Activated CD4-positive, alpha-beta T cell treated with anti-CD3 and anti-CD28 coated beads, Interleukin-2, amount 10 ng/mL, durations not matched to agents 7 days and 5 days (primary cell): ENCODE results near the gene RALGAPB. TPM values are rescaled to one million over a fixed set of nuclear protein-coding genes. Genes with fewer than 3 reads are reported as not detected.
"Not testable (repeated sequence)": the region's sequence is repeated elsewhere in the genome, so short reads cannot be mapped to it uniquely, and the experiment has no call there.

ENCODE experiments used
- CTCF ChIA-PET: fragments of 350-600 bp; sonication (Branson Sonifier 250); formaldehyde crosslinking; loops from one replicate; lab custom pipeline; 2021; ENCODE audit warnings: antibody characterized with exemption; lab: Charles Lee
- POLR2A ChIA-PET: fragments of 350-600 bp; sonication (Branson Sonifier 250); formaldehyde crosslinking; loops from one replicate; lab custom pipeline; 2021; ENCODE audit warnings: antibody characterized with exemption; lab: Charles Lee
- DNase-seq: peaks from one replicate; pipeline ENCODE4 v3.0.0-alpha.2; 2020
- H3K27ac Mint-ChIP-seq: one replicate; pipeline ENCODE4 v1.8.0; 2021; ENCODE audit warnings: mild to moderate bottlenecking, moderate library complexity, mixed read lengths
- H3K27me3 Mint-ChIP-seq: one replicate; pipeline ENCODE4 v1.8.0; 2021; ENCODE audit warnings: mixed read lengths
- H3K36me3 Mint-ChIP-seq: one replicate; pipeline ENCODE4 v1.8.0; 2021; ENCODE audit warnings: low read depth, mixed read lengths
- H3K4me1 Mint-ChIP-seq: one replicate; pipeline ENCODE4 v1.8.0; 2021; ENCODE audit warnings: mixed read lengths
- H3K4me3 Mint-ChIP-seq: one replicate; pipeline ENCODE4 v1.8.0; 2021; ENCODE audit warnings: mild to moderate bottlenecking, moderate library complexity, mixed read lengths
- H3K9me3 Mint-ChIP-seq: one replicate; pipeline ENCODE4 v1.8.0; 2021; ENCODE audit warnings: mixed read lengths
- total RNA-seq, 2 experiments: library from RNA; stranded (reverse); gene quantifications; one replicate each; pipeline ENCODE4 v1.2.3, GENCODE V29; 2021

The RALGAPB gene
- total RNA-seq, 2 experiments from 2014 or later, result 31.1 to 36.7 TPM

DNA sequence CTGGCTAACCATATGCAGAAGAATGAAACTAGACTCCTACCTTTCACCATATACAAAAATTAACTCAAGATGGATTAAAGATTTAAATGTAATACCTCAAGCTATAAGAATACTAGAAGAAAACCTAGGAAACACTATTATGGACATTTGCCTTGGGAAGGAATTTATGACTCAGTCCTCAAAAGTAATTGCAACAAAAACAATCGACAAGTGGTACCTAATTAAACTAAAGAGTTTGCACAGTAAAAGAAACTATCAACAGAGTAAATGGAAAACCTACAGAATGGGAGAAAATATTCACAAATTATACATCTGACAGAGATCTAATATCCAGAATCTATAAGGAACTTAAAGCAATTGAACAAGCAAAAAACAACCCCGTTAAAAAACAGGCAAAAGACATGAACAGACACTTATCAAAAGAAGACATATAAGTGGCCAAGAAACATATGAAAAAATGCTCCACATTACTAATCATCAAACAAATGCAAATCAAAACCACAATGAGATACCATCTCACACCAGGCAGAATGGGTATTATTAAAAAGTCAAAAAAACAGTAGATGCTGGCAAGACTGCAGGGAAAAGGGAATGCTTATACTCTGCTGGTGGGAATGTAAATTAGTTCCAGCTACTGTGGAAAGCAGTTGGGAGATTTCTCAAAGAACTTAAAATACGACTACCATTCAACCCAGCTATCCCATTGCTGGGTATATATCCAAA lies 31.9 kb downstream of the RALGAPB start:
- H3K9me3 Mint-ChIP-seq, result peaks cover 2% of the 10 kb centered on the region
- no peaks in the 10 kb centered on the region for H3K4me1 Mint-ChIP-seq
- DNase-seq, result no peak
- no peak overlapping the region for H3K27ac Mint-ChIP-seq
- no peak overlapping the region for H3K4me3 Mint-ChIP-seq
- CTCF ChIA-PET, result no interaction called here
- H3K27me3 Mint-ChIP-seq, result no peaks in the 10 kb centered on the region
- H3K36me3 Mint-ChIP-seq, result peaks cover 37% of the 10 kb centered on the region
- POLR2A ChIA-PET, result no interaction called here

DNA sequence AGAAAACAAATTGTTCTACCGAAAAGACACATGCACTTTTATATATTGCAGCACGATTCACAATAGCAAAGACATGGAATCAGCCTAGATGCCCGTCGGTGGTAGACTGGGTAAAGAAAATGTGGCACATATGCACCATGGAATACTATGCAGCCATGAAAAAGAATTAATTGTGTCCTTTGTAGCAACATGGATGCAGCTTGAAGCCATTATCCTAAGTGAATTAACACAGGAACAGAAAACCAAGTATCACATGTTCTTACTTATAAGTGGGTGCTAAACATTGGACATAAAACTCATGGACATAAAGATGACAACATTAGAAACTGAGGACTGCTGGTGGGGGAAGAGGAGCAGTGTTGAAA lies 32.4 kb downstream of the RALGAPB start:
- DNase-seq, result no peak
- peaks cover 2% of the 10 kb centered on the region for H3K9me3 Mint-ChIP-seq
- no peak overlapping the region for H3K4me3 Mint-ChIP-seq
- CTCF ChIA-PET, result no interaction called here
- H3K4me1 Mint-ChIP-seq, result no peaks in the 10 kb centered on the region
- H3K27ac Mint-ChIP-seq, result no peak overlapping the region
- peaks cover 40% of the 10 kb centered on the region for H3K36me3 Mint-ChIP-seq
- POLR2A ChIA-PET, result no interaction called here
- no peaks in the 10 kb centered on the region for H3K27me3 Mint-ChIP-seq

DNA sequence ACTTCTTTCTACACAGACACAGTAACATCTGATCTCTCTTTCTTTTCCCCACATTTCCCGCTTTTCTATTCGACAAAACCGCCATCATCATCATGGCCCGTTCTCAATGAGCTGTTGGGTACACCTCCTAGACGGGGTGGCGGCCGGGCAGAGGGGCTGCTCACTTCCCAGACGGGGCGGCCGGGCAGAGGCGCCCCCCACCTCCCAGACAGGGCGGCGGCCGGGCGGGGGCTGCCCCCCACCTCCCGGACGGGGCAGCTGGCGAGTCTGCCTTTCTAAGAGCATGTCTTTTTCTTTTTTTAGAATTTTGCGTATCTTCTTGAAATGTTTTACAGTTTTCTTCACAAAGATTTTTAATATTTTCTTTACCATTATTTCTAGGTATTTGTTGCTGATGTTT lies 39.1 kb downstream of the RALGAPB start:
- DNase-seq, H3K9me3 Mint-ChIP-seq, H3K4me3 Mint-ChIP-seq, H3K27ac Mint-ChIP-seq, POLR2A ChIA-PET, H3K4me1 Mint-ChIP-seq, H3K27me3 Mint-ChIP-seq, CTCF ChIA-PET: not testable (repeated sequence)
- H3K36me3 Mint-ChIP-seq, result peaks cover 34% of the 10 kb centered on the region

DNA sequence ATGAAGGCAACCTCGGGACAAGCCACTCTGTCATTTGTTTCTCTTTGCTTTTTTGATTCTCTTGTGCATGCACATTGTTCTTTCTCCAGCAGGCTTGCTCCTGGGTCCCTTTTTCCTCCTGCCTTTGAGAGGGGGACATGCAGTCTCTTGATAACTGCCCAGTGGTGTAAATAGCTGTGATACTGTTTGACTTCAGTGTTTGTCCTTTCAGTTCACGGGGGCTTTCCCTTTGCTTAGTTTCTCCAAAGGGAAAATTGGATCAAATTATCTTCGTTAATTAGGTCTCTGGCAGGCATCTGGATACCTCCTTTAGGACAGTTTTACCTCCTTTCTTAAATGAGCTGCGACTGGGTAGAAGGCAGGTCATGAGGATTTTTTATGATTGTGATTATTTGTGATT lies 41.5 kb downstream of the RALGAPB start:
- Mint-ChIP-seq H3K27me3 (no peaks in the 10 kb centered on the region), H3K9me3 (no peaks in the 10 kb centered on the region), H3K4me1 (no peaks in the 10 kb centered on the region), H3K27ac (no peak overlapping the region), H3K36me3 (peaks cover 44% of the 10 kb centered on the region), H3K4me3 (no peak overlapping the region)
- CTCF ChIA-PET, result no interaction called here
- POLR2A ChIA-PET, result no interaction called here
- no peak for DNase-seq

DNA sequence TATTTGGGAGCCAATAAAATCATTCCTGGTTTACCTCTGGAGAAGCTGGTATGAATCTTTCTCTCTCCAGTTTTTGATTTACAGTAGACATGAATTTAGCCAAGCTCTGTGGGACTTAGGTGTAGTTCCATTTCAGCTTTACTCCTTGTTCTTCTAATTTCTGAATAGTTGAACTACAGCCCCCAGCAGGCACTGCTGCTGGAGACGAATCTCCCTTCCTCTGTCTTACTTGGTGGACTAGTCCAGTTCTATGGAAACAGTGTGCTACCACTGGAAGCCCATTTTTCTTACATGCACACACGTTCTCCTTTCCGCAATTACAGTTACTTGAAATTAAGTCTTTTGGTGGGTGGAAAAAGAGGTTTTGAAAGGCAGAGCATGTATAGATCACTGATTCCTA lies 42.3 kb downstream of the RALGAPB start:
- Mint-ChIP-seq H3K27me3 (no peaks in the 10 kb centered on the region), H3K4me1 (no peaks in the 10 kb centered on the region), H3K4me3 (no peak overlapping the region), H3K36me3 (peaks cover 40% of the 10 kb centered on the region), H3K9me3 (no peaks in the 10 kb centered on the region), H3K27ac (no peak overlapping the region)
- ChIA-PET POLR2A (no interaction called here), CTCF (interaction anchor here (0.6 to 1.0 kb wide), 3 partner anchors 12 to 61 kb away, joined by 3 to 4 read pairs (median 3); no protein-coding TSS in a partner anchor)
- DNase-seq, result no peak

DNA sequence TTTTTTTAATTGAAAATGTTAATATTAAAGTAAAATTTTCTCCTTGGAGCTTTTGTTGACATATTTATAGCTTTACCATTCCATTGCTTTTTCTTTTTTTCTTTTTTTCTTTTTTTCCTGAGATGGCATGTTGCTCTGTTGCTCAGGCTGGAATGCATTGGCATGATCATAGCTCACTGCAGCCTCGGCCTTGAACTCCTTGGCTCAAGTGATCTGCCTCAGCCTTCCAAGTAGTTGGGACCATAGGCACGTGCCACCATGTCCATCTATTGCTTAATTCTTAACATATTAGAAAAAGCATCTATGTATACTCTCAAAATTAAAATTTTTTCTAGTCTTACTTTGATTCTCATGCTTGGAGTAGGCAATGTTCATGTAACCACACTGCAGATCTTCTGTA lies 43.0 kb downstream of the RALGAPB start:
- H3K27ac Mint-ChIP-seq, result no peak overlapping the region
- DNase-seq, result no peak
- H3K4me1 Mint-ChIP-seq, result no peaks in the 10 kb centered on the region
- peaks cover 39% of the 10 kb centered on the region for H3K36me3 Mint-ChIP-seq
- ChIA-PET CTCF (interaction anchor here (1.0 kb wide), 2 partner anchors 11 to 14 kb away, joined by 3 to 4 read pairs; no protein-coding TSS in a partner anchor), POLR2A (interaction anchor here (0.6 kb wide), 1 partner anchor 27 kb away, joined by 3 read pairs; no protein-coding TSS in a partner anchor)
- no peaks in the 10 kb centered on the region for H3K27me3 Mint-ChIP-seq
- no peaks in the 10 kb centered on the region for H3K9me3 Mint-ChIP-seq
- no peak overlapping the region for H3K4me3 Mint-ChIP-seq

DNA sequence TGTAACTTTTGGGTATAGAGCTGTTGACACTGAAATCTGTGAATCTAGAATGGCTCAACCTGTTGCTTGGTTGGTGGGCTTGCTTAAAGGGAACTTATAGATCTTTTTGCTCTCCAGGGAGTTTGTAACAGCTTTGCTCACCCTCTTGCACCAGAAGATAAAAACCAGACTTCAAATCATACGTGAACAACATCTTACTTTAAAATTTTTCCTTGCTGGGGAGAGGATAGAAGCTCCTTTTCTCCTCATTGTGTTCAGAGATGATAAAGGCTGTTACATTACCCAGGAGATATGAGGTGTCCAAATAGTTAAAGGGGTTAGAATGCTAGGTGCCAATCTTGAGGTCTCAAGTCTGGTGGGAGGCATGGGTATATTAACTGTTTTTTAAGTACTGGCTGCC lies 46.8 kb downstream of the RALGAPB start:
- Mint-ChIP-seq H3K9me3 (no peaks in the 10 kb centered on the region), H3K4me1 (no peaks in the 10 kb centered on the region), H3K27ac (no peak overlapping the region), H3K27me3 (no peaks in the 10 kb centered on the region), H3K36me3 (peaks cover 43% of the 10 kb centered on the region), H3K4me3 (no peak overlapping the region)
- ChIA-PET CTCF (no interaction called here), POLR2A (no interaction called here)
- DNase-seq, result no peak

DNA sequence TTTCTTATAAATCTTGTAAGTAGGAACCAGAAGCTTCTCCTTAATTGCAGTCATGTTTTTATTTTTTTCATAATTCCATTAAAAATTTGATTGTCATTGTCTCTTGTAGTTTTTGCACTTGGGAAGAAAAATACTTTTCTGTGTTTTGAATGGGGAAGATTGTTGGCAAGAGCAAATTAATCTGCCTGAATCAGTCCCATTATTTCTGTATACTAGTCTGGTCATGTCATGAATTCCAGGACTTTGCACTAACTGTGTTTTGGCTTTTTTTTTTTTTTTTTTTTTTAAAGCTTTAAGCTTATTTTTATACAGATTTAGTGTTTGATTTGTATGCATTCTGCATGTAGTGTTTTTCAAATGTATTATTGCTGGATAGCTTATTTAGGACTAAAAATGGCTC lies 47.6 kb downstream of the RALGAPB start:
- H3K4me3 Mint-ChIP-seq, result no peak overlapping the region

DNA sequence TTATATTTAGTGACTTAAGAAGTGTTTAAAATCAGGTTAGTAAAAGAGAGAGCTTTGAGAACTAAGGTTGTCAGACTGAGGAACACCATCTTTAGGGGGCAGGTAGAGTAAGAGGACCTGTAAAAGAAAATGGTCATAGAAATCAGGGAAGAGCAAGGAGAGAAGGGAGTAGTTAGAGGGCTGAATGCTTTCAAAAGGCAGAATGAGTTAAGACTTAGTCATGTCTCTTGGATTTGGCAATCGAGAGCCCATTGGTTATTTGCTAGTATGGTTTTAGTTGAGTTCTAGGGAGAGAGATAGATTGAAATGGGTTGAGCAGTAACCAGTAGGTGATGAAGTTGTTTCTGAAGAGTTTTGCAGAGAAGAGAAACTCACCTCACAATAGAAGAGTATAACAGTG lies 51.1 kb downstream of the RALGAPB start:
- peaks cover 46% of the 10 kb centered on the region for H3K36me3 Mint-ChIP-seq
- no peaks in the 10 kb centered on the region for H3K9me3 Mint-ChIP-seq
- no peak for DNase-seq
- H3K27ac Mint-ChIP-seq, result no peak overlapping the region
- H3K4me3 Mint-ChIP-seq, result no peak overlapping the region
- H3K4me1 Mint-ChIP-seq, result no peaks in the 10 kb centered on the region
- CTCF ChIA-PET, result interaction anchor here (0.8 kb wide), 1 partner anchor 570 kb away, joined by 3 read pairs; no protein-coding TSS in a partner anchor
- POLR2A ChIA-PET, result no interaction called here
- no peaks in the 10 kb centered on the region for H3K27me3 Mint-ChIP-seq

More for the DNA sequence above, 47.6 kb downstream of the RALGAPB start:
- ChIA-PET CTCF (interaction anchor here (1.1 kb wide), 1 partner anchor 17 kb away, joined by 3 read pairs; no protein-coding TSS in a partner anchor), POLR2A (no interaction called here)
- Mint-ChIP-seq H3K4me1 (no peaks in the 10 kb centered on the region), H3K27me3 (no peaks in the 10 kb centered on the region), H3K36me3 (peaks cover 47% of the 10 kb centered on the region), H3K9me3 (no peaks in the 10 kb centered on the region), H3K27ac (no peak overlapping the region)
- DNase-seq, result no peak

DNA sequence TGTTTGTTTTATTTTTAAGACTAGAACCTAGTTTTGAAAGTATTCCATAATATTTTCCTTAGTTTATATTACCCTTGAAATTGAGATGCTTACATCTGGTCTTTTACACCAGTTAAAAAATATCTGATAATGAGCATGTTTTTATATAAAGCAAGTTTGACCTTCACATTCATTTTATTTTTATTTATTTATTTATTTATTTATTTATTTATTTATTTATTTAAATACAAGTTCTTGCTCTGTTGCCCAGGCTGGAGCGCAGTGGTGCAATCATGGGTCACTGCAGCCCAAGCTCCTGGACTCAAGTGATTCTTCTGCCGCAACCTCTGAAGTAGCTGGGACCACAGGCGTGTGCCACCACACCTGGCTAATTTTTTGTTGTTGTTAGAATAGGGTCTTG lies 55.5 kb downstream of the RALGAPB start:
- Mint-ChIP-seq H3K27ac (no peak overlapping the region), H3K4me3 (no peak overlapping the region), H3K9me3 (no peaks in the 10 kb centered on the region), H3K36me3 (peaks cover 36% of the 10 kb centered on the region), H3K4me1 (no peaks in the 10 kb centered on the region), H3K27me3 (no peaks in the 10 kb centered on the region)
- POLR2A ChIA-PET, result no interaction called here
- DNase-seq, result no peak
- CTCF ChIA-PET, result no interaction called here

DNA sequence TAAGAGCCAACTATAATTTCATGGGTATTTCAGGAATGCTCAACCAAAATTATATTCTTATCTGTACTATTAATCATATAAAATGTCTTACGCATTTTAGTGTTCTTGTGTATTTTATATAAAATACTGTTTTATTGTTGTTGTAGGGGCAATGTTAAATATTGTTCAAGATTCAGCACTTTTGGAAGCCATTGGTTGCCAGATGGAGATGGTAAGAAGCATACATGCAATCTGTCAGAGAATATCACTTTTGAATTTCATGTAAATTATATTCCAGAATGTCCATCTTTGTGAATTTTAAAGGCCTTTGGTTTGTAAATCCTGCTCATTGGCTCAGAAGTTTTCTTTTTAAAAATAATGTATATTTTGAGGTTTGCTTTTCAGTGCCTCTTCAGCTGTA lies 58.4 kb downstream of the RALGAPB start:
- Mint-ChIP-seq H3K27me3 (no peaks in the 10 kb centered on the region), H3K36me3 (peaks cover 36% of the 10 kb centered on the region), H3K4me1 (peaks cover under 1% of the 10 kb centered on the region), H3K9me3 (no peaks in the 10 kb centered on the region), H3K4me3 (no peak overlapping the region), H3K27ac (no peak overlapping the region)
- ChIA-PET CTCF (no interaction called here), POLR2A (no interaction called here)
- no peak for DNase-seq

DNA sequence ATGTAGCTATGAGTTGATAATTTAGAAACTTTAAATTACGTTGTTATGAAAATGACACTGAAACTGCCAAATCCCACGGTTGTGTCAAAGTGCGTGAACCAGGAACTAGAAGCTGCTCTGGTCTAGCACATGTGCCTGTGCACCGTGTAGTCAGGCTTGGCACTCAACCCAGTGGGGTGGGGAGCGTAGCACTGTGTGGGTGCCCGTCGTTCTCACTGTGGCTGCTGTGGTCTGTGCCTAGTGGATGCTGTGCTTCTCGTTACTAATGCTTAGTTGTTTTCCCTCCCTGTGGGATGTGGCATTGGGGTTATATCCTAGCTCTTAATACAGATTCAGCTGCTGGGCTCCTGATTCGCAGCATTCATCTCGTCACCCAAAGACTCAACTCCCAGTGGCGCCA lies 62.1 kb downstream of the RALGAPB start:
- CTCF ChIA-PET, result no interaction called here
- peaks cover 47% of the 10 kb centered on the region for H3K36me3 Mint-ChIP-seq

DNA sequence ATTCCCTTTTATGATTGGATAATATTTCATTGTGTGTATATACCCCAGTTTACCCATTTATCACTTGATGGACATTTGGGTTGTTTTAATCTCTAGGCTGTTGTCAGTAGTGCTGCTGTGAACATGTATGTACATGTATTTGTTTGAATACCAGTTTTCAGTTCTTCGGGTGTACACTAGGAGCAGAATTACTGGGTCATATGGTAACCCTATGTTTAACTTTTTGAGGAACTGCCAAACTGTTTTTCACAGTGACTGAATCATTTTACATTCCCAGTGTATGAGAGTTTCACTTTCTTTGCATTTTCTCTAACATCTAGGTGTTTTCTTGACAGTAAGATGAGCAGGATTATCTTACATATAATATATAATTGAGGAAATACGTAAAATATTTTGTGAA lies 63.7 kb downstream of the RALGAPB start:
- CTCF ChIA-PET, result no interaction called here
- peaks cover 54% of the 10 kb centered on the region for H3K36me3 Mint-ChIP-seq

More for the DNA sequence above, 62.1 kb downstream of the RALGAPB start:
- Mint-ChIP-seq H3K9me3 (no peaks in the 10 kb centered on the region), H3K4me1 (peaks cover 15% of the 10 kb centered on the region), H3K4me3 (no peak overlapping the region), H3K27me3 (no peaks in the 10 kb centered on the region), H3K27ac (no peak overlapping the region)
- POLR2A ChIA-PET, result no interaction called here
- DNase-seq, result no peak

More for the DNA sequence above, 63.7 kb downstream of the RALGAPB start:
- POLR2A ChIA-PET, result no interaction called here
- Mint-ChIP-seq H3K4me3 (no peak overlapping the region), H3K27me3 (no peaks in the 10 kb centered on the region), H3K9me3 (no peaks in the 10 kb centered on the region), H3K27ac (no peak overlapping the region), H3K4me1 (peaks cover 15% of the 10 kb centered on the region)
- DNase-seq, result no peak
